ENCODE results near the gene ELMO1.

Gene ELMO1

GRCh38 chr7:36971515-36972139 is 477.0 kb downstream of the ELMO1 start:
- no peak for DNase-seq (ENCODE audit: low read depth)

DNA sequence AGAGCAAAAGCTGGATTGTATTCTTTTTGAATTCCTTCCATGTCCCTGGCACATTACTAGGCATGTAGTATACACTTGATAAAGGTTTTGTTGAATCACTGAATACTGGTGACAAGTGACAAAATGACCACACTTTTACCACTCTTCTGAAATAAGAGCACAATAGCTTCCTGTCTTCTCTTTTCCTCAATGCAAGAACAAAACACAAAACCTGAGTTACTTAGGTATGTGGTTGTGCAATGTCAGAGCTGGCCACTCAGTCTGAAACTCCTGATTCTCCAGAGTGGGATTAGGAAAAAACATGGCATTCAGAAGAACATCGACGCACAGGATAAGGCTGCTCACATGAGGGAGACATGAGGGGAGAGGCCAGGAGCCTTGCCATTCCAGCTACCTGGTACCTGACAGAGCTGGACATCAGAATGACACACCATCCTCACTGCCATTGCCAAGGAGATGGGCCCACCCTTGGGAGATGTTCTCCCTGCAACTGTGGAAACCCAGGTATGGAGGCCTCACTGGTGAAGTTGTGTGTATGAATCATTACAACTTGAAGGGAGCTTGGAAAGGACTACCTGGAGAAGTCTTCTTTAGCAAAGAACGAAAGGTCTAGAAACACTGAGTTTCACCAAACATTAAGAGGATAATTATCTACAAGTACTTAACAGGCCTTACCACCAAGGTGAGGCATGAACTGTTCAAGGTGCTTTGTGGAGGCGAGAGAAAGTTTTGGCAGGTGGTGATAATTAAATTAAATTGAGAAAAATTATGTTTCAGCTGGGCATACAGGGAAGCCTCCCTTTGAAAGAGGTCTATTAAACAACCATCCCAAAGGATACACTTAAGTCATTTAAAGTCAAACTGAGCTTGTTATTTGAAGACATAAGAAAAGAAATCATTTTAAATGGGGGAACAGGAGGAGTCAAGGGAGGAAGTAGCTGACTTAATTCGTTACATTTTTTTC is 477.8 kb downstream of the ELMO1 start:
- DNase-seq (ENCODE audit: low read depth) = no peak

DNA sequence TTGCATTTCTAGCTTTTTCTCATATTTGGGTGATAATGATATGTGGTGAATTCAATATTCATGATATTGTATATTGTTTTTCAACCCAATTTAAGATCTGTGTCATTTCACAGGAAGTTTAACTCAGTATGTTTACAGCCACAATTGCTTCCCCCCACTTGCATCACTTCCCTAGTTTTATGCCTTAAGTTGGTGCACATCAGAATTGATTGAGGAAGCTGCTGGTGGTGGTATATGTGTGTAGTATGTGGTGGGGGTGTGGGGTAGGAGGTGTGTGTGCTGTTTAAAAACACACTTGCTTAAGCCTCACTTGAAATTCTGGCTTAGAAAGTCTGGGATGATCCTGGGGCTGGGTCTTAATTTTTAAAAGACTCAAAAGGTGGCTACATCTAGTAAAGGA is 479.3 kb downstream of the ELMO1 start:
- no peak for DNase-seq (ENCODE audit: low read depth)

DNA sequence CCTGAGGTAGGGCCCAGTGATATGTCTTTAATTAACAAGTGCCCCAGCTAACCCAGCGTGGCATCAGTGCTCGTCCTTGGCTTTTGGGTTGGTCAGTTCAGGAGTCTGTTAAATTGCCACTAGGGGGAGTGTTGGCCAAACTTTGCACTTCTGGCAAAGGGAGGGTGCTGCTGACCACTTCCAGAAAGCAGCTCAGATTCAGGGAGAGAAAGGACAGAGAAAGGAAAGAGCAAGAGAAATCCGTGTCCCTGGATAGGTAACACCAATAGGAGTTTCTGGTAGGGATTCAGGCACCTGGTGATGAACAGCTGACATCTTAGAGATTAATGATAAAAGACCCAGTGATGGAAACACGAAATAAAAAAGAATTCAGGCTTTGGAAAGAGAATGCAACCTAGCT is 481.3 kb downstream of the ELMO1 start:
- DNase-seq (ENCODE audit: low read depth) = no peak

DNA sequence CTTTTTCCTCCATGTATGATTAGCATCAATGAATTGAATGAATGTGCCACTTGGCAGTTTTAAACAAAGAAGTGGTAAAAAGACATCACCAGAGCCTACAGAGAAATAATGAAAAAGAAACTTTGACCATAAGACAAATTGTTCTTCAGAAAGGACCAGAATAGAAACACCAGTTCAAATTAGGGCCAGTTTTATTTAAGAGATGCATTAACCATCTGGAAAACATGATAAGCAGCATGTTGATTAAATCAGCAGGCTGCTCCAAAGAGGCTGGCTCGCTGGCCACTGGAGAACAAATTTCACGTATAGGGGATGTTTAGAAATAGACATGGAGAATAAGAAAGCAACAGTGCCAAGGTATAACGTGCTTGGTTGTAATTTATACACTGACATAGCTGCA is 482.0 kb downstream of the ELMO1 start:
- no peak for DNase-seq (ENCODE audit: low read depth)

DNA sequence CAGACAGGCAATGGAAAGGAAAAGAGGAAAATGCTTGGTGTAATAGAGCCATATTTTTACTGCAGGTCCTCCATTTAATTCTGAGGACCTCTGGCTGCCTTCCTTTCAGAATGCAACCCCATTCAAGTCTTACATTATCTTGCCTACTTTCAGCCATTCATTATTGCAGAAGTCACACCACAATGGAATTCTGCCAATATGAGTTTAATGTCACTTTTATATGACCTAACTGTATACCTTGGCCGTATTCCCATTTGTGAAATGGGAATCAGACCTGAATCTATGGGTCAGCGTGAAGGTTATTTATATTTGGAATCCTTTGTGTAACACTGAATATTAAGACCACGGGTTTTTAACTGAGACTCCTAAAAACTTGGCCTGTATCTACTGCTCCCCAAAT is 482.6 kb downstream of the ELMO1 start:
- no peak for DNase-seq (ENCODE audit: low read depth)

GRCh38 chr7:36965625-36966024 is 483.0 kb downstream of the ELMO1 start:
- no peak for DNase-seq (ENCODE audit: low read depth)

GRCh38 chr7:36964297-36964696 is 484.4 kb downstream of the ELMO1 start:
- DNase-seq (ENCODE audit: low read depth) = no peak

DNA sequence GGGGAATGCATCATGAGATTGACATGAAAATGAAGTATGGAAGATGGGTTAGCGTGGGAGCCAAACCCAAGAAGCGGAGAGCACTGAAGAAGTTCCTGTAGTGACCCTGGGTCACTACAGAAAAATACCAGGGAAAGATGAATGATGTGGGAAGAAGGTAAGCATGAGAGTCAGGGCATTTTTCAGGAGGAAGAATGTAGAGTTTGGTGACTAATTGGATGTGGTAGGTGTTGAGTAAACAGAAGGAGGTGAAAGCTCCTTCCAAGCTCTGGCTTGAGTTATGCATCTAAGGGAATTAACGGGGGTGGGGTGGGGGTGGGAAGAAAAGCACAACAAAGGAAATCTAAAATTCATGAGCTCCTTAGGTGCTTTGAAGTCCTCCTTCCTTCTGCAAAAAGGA is 486.3 kb downstream of the ELMO1 start:
- no peak for DNase-seq (ENCODE audit: low read depth)

- no peak for DNase-seq (ENCODE audit: low read depth)
These were observed 487.0 kb downstream of the ELMO1 start for GRCh38 chr7:36961693-36962092.

- DNase-seq (ENCODE audit: low read depth) = no peak
These were observed 487.6 kb downstream of the ELMO1 start for GRCh38 chr7:36961097-36961496.

DNA sequence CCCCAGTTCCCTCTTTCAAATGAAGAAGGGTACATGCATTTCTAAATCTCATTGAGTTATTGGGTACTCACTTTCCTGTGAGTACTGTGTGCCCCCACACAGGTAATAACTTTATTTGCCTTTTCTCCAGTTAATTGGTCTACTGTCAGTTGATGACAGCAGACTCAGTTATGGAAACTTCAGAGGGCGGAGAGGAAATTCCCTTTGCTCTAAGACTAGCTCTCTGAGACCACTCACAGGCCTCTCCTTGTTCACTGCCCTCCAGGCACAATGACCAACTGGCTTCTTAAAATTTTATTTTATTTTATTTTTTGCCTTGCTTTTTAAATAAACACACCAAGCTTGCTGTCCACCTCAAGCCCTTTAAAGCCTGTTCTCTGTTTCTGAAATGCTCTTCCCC is 488.6 kb downstream of the ELMO1 start:
- no peak for DNase-seq (ENCODE audit: low read depth)

DNA sequence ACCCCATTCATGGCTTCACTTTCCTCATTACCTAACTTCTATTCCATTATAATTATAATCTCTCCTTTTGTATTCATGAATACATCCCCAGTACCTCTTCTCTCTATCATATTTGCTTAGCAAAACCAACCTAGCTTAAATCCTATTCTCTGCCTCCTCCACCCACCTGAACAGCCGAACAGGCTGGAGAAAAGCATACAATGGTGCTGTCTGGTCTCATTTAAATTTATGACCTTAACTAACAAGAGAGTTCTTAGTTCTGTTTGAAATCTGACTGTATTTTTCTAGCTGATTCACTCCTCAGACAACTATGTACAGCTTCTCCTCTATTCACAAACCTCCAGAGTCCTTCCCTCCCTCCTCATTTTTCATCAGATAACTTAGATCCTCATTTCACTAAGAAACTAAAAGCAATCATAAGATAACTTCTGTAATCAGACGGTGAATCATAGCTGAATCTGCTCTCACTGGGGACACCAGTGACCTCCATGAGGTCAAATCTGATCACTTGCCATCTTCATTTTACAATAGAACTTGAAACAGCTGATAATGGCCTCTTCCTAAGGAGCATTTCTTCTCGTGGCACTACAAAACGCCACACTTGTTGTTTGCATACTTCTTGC is 490.4 kb downstream of the ELMO1 start:
- DNase-seq (ENCODE audit: low read depth) = no peak

GRCh38 chr7:36957620-36958019 is 491.0 kb downstream of the ELMO1 start:
- no peak for DNase-seq (ENCODE audit: low read depth)

DNA sequence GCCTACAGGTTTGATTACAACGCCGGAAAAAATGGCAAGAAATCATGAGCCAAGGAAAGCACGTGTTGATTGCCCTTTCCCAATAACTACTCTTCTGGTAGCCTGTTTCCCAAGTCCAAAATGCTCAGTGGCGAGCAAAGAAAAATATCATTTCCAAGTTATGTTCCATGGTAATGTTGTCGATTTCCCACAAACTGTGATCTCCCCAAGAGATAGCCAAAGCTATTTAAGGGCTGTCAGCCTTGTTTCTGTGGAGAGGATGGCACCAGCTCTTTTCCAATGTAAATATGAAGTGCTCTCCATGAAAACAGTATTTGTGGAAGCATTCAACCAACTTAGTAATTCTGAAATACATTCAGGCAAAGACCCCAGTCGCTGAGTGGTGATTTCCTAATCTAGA is 491.9 kb downstream of the ELMO1 start:
- DNase-seq (ENCODE audit: low read depth) = no peak

- DNase-seq (ENCODE audit: low read depth) = no peak
These were observed 493.1 kb downstream of the ELMO1 start for GRCh38 chr7:36955456-36956129.

DNA sequence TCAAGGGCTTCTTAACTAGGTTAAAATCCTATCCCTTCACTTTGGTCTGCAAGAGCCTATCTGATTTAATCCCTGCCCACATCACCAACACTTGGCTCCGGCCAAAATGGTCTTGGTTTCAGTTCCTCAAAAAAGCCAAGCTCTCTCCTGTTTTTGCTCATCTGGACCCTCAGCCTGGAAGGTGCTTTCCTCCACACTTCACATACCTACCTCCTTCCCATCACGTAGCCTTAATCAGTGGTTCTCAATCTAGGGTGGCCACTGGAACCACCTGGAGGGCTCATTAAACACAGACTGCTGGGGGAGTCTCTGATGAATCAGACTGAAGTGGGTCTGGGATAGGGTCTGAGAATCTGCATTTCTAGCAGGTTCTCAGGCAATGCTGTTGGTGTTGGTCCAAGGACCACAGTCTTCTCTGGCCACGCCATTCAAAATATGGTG is 497.4 kb downstream of the ELMO1 start:
- DNase-seq (ENCODE audit: low read depth) = no peak

- no peak for DNase-seq (ENCODE audit: low read depth)
These were observed 498.7 kb downstream of the ELMO1 start for GRCh38 chr7:36949711-36950600.

DNA sequence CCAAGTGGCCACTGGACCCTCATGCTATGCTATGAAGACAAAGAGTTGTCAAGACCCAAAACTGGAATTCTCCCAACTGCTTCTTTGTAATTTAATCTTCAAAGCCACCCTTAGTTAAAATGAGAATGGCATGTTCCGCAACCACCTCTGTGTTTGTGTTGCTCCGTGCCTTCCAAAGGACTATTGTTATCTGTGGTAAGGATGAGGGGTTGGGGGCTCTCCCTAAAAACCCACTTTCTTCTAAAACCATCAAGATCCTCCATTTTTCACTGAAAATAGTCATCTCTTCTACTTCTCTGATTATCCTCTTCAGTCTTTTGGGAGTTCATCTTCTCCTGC is 502.3 kb downstream of the ELMO1 start:
- DNase-seq (ENCODE audit: low read depth) = no peak

DNA sequence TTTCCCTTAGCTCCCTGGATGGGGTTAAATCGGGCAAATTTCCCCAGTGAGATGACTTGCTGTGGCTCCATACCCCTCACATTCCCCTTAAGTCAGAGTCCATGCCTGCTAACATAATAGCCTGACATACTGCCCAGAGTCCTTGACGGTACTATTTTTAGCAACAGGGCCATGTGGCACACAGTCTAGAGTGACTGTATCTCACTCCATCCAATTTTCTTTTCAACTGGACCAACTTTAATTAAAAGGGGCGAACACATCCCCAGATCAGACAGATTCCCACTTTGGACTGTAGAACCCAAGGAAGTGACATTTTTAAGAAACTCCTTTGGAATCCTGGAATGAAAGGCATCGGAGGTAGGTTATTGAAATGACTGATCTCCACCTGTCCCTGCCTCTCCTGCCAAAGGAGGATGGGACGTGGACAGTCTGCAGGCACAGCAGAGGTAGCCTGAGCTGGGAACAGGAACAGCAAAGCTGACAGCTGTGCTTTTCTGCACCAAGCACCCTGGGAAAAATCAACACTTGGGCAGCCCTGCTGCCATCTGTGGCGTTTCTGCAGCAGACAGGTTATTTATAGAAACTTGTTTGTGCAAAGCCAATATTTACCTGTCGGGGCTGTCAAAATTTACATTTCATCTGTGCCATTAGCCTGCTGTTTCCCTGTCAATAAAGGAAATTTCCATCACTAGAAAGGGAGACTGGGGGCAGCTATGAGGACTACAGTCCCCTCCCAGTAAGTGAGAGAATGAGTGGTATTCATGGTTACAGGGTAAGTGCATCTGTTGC is 502.9 kb downstream of the ELMO1 start:
- DNase-seq (ENCODE audit: low read depth) = no peak

DNA sequence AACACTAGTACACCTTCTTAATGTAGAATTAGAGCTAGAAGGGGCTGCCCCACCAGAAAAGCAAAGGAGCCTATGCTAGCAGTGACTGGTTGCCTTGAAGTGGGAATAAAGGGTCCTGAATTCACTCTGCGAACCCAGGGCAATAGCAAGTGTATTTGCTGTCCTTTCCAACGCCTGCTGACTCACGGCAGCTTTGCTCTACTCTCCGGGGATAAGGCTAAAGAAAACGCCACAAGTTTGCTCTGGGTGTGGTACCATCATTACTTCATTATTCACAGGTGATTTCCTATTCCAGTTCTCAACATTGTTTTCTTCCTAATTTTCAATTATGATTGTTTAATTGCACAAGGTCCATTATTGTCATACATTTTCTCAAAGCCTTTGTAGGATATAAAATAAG is 503.8 kb downstream of the ELMO1 start:
- no peak for DNase-seq (ENCODE audit: low read depth)

Measured in T-helper 22 cell (primary cell).